Lower lobe of right lung (tissue), 2 donors: ENCODE data around the gene ADGRG7. TPM values are rescaled to one million over a fixed set of nuclear protein-coding genes. Genes with fewer than 3 reads are reported as not detected.

Source experiments
- ATAC-seq, 2 donors: fragments of 200-7000 bp; cut with Tn5 transposase; one replicate each; pipeline ENCODE4 v1.9.1; 2020 to 2022; ENCODE audit warnings: mild to moderate bottlenecking in 2 of 2, moderate library complexity in 2 of 2
- DNase-seq: peaks from one replicate; pipeline ENCODE4 v3.0.0-alpha.2; 2020
- H3K27ac ChIP-seq: fragments of 200-600 bp; one replicate; pipeline ENCODE4 v1.8.0; 2022
- H3K27me3 ChIP-seq: fragments of 200-600 bp; one replicate; pipeline ENCODE4 v1.8.0; 2022; ENCODE audit warnings: low read depth
- H3K36me3 ChIP-seq: fragments of 200-600 bp; one replicate; pipeline ENCODE4 v1.8.0; 2022; ENCODE audit warnings: mild to moderate bottlenecking
- H3K4me1 ChIP-seq: fragments of 200-600 bp; one replicate; pipeline ENCODE4 v1.8.0; 2022
- H3K4me3 ChIP-seq: fragments of 200-600 bp; one replicate; pipeline ENCODE4 v1.8.0; 2022; ENCODE audit warnings: mild to moderate bottlenecking
- H3K9me3 ChIP-seq: fragments of 200-600 bp; one replicate; pipeline ENCODE4 v1.8.0; 2022
- CTCF ChIP-seq: fragments of 200-600 bp; IDR thresholded peaks from one replicate; pipeline ENCODE4 v1.8.0; 2022; ENCODE audit warnings: antibody characterized with exemption, mild to moderate bottlenecking
- intact Hi-C: fragments of 100-400 bp; cut with DNase I; formaldehyde crosslinking; loops from one replicate; pipeline ENCODE4 v1.11.0; 2022
- total RNA-seq: library from RNA; stranded (reverse); fragmentation: NEBNext Ultra II Directional; extraction: Animal tissue kit (Norgen Biotek cat#: 25700); gene quantifications from one replicate; pipeline ENCODE4 v1.2.1, GENCODE V29; 2021
- donor health status: DM: no; HTN: yes; CAD: no; lungs with severe emphysema.

ADGRG7 gene
- total RNA-seq, 1 donor from 2014 or later: not detected

- no peaks in the 10 kb centered on the region for H3K36me3 ChIP-seq
- ATAC-seq (no peak), DNase-seq (no peak)
- H3K4me3 ChIP-seq: no peak overlapping the region
- no peaks in the 10 kb centered on the region for H3K4me1 ChIP-seq
- no peak for TF ChIP-seq CTCF
- no peak overlapping the region for H3K27ac ChIP-seq
- no peaks in the 10 kb centered on the region for H3K27me3 ChIP-seq
- H3K9me3 ChIP-seq: no peaks in the 10 kb centered on the region
- intact Hi-C loops: no loop called here
Measured at GRCh38 chr3:100635273-100635701, 25.9 kb downstream of the ADGRG7 start.

GRCh38 chr3:100637197-100637631 lies 27.8 kb downstream of the ADGRG7 start:
- Histone ChIP-seq H3K4me1 (peaks cover 3% of the 10 kb centered on the region), H3K9me3 (no peaks in the 10 kb centered on the region), H3K4me3 (no peak overlapping the region), H3K36me3 (no peaks in the 10 kb centered on the region), H3K27me3 (no peaks in the 10 kb centered on the region), H3K27ac (no peak overlapping the region)
- intact Hi-C loops: no loop called here
- ATAC-seq (peak in 1 of 2 donors; percentile 84), DNase-seq (no peak)
- no peak for TF ChIP-seq CTCF

DNA sequence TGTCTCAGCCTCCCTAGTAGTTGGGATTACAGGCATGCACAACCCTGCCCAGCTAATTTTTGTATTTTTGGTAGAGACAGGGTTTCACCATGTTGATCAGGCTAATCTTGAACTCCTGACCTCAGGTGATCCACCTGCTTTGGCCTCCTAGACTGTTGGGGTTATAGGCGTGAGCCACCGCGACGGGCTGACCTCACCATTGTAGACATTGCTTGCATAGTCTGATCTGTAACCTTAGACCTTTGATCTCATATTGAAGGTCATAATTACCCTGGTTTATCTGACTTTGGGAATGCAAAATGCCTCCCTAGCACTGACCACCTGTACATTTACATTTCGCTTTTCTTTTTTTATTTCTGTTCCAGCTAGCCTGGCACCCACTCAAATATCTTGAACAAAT lies 31.2 kb downstream of the ADGRG7 start:
- TF ChIP-seq CTCF: no peak
- ATAC-seq: no peak
- Histone ChIP-seq H3K4me1 (peaks cover 3% of the 10 kb centered on the region), H3K27me3 (no peaks in the 10 kb centered on the region), H3K36me3 (no peaks in the 10 kb centered on the region), H3K9me3 (no peaks in the 10 kb centered on the region), H3K27ac (no peak overlapping the region), H3K4me3 (no peak overlapping the region)
- intact Hi-C loops: no loop called here
- no peak for DNase-seq

GRCh38 chr3:100641471-100642032 lies 32.2 kb downstream of the ADGRG7 start:
- intact Hi-C loops: no loop called here
- Histone ChIP-seq H3K4me1 (peaks cover 3% of the 10 kb centered on the region), H3K4me3 (no peak overlapping the region), H3K9me3 (no peaks in the 10 kb centered on the region), H3K27ac (no peak overlapping the region), H3K36me3 (no peaks in the 10 kb centered on the region), H3K27me3 (no peaks in the 10 kb centered on the region)
- no peak for DNase-seq
- ATAC-seq: no peak
- TF ChIP-seq CTCF: no peak

DNA sequence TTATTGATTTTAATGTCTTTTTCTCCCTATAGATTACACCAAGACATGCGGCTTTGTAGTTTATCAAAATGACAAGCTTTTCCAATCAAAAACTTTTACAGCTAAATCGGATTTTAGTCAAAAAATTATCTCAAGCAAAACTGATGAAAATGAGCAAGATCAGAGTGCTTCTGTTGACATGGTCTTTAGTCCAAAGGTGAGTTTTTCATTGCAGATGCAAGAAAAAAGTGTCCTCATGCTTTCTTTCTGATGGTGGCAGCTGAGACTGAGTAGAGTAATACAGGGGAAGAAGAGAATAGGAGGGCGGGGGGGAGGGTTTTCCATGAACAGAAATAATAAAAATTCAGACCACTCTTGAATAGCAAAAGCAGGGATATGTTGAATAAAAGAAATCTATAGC lies 36.5 kb downstream of the ADGRG7 start:
- TF ChIP-seq CTCF: no peak
- H3K27me3 ChIP-seq: no peaks in the 10 kb centered on the region
- peaks cover 3% of the 10 kb centered on the region for H3K4me1 ChIP-seq
- ATAC-seq: no peak
- H3K4me3 ChIP-seq: no peak overlapping the region
- intact Hi-C loops: no loop called here
- DNase-seq: no peak
- H3K27ac ChIP-seq: no peak overlapping the region
- no peaks in the 10 kb centered on the region for H3K9me3 ChIP-seq
- no peaks in the 10 kb centered on the region for H3K36me3 ChIP-seq

DNA sequence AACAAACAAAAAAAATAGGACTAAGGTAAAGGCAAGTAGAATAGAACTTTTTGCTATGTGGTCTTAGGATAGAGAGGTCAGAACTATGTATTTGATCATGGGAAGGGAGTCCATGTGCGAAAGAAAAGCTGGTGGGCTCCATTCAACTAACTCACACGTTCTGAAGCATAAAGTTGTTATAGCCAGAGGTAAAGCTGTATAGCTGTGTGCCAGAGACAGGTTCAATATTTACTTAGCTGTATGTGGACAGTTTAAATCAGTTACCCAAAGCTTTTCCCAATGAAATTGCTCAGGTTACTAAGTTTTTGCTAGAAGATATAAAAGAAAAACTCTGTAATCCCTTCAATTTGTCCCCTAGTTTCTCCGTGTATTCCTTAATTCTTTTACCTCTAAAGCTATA lies 37.8 kb downstream of the ADGRG7 start:
- no peaks in the 10 kb centered on the region for H3K9me3 ChIP-seq
- DNase-seq: no peak
- no peak for ATAC-seq
- no peak overlapping the region for H3K4me3 ChIP-seq
- no peaks in the 10 kb centered on the region for H3K27me3 ChIP-seq
- no peak for TF ChIP-seq CTCF
- H3K4me1 ChIP-seq: no peaks in the 10 kb centered on the region
- H3K36me3 ChIP-seq: no peaks in the 10 kb centered on the region
- intact Hi-C loops: no loop called here
- H3K27ac ChIP-seq: no peak overlapping the region
